A673 (cell line): Measurements from ENCODE around the gene LEFTY1. TPM values are rescaled to one million over a fixed set of nuclear protein-coding genes. Genes with fewer than 3 reads are reported as not detected.

Experiments
- BruUV-seq: library from RNA; stranded (reverse); fragments of 400-500 nt; replicated peaks from 2 replicates; lab custom pipeline; 2021; lab: Mats Ljungman, UMichigan
- CTCF ChIA-PET: fragments of 300-600 bp; sonication (Branson Sonifier 250); formaldehyde crosslinking; loops from one replicate; lab custom pipeline; 2022; ENCODE audit warnings: antibody characterized with exemption; lab: Charles Lee
- POLR2A ChIA-PET: fragments of 300-600 bp; sonication (Branson Sonifier 250); formaldehyde crosslinking; loops from one replicate; lab custom pipeline; 2022; ENCODE audit warnings: antibody characterized with exemption; ENCODE audit not compliant: low non-redundant PET; lab: Charles Lee
- DNase-seq: peaks from one replicate; pipeline ENCODE4 v3.0.0-alpha.2; 2015; ENCODE audit warnings: low spot score
- H3K27ac ChIP-seq: fragments of 200-600 bp; sonication (generic); 2 replicates; pipeline ENCODE4 v1.5.1; 2016; ENCODE audit warnings: mixed run types, low read depth, mild to moderate bottlenecking, mixed read lengths, antibody characterized with exemption, low read length; ENCODE audit not compliant: poor library complexity, severe bottlenecking
- H3K27me3 ChIP-seq: fragments of 200-600 bp; sonication (generic); replicated peaks from 2 replicates; pipeline ENCODE4 v1.6.1; 2017; ENCODE audit warnings: mixed run types, low read depth, mild to moderate bottlenecking, mixed read lengths, antibody characterized with exemption, low read length; ENCODE audit not compliant: insufficient read depth, poor library complexity
- H3K36me3 ChIP-seq: fragments of 200-600 bp; sonication (generic); 2 replicates; pipeline ENCODE4 v1.6.1; 2016; ENCODE audit warnings: mixed run types, mild to moderate bottlenecking, mixed read lengths, antibody characterized with exemption, low read length; ENCODE audit not compliant: insufficient read depth, poor library complexity, severe bottlenecking
- H3K4me1 ChIP-seq: fragments of 200-600 bp; sonication (generic); 2 replicates; pipeline ENCODE4 v1.6.1; 2017; ENCODE audit warnings: mixed run types, mild to moderate bottlenecking, mixed read lengths, antibody characterized with exemption, low read length; ENCODE audit not compliant: insufficient read depth, poor library complexity, severe bottlenecking
- H3K4me3 ChIP-seq: fragments of 200-600 bp; sonication (generic); 2 replicates; pipeline ENCODE4 v1.5.1; 2016; ENCODE audit warnings: low read depth, mixed run types, mild to moderate bottlenecking, mixed read lengths, low read length; ENCODE audit not compliant: poor library complexity, severe bottlenecking
- H3K9me3 ChIP-seq: fragments of 200-600 bp; sonication (generic); 2 replicates; pipeline ENCODE4 v1.6.1; 2016; ENCODE audit warnings: mixed run types, low read depth, mild to moderate bottlenecking, mixed read lengths, antibody characterized with exemption, low read length; ENCODE audit not compliant: poor library complexity, severe bottlenecking
- CTCF ChIP-seq: fragments of 300-800, 200-600 bp; sonication (generic); conservative IDR thresholded peaks from 2 replicates; pipeline ENCODE4 v1.5.1; 2017; ENCODE audit warnings: low read depth, mild to moderate bottlenecking, antibody characterized with exemption, low read length, moderate library complexity, mixed read lengths
- EZH2 ChIP-seq: fragments of 200-600 bp; sonication (generic); IDR thresholded peaks from 2 replicates; pipeline ENCODE4 v1.6.1; 2017; ENCODE audit warnings: borderline replicate concordance, low read depth, mild to moderate bottlenecking, mixed read lengths, antibody characterized with exemption, low read length; ENCODE audit not compliant: poor library complexity, severe bottlenecking
- intact Hi-C: fragments of 100-400 bp; cut with micrococcal nuclease; formaldehyde crosslinking; loops from one replicate; pipeline ENCODE4 v1.10.0; 2022; ENCODE audit not compliant: unreplicated experiment
- total RNA-seq: library from RNA; stranded (reverse); gene quantifications from 2 replicates; pipeline ENCODE4 v1.2.3, GENCODE V29; 2021

The LEFTY1 gene
- total RNA-seq, 1 experiment from 2014 or later: not detected

GRCh38 chr1:225934711-225935110 is 45.8 kb upstream of the LEFTY1 start:
- ChIA-PET CTCF (no interaction called here), POLR2A (no interaction called here)
- BruUV-seq: no TSS peak
- Histone ChIP-seq H3K27me3 (no peaks in the 10 kb centered on the region), H3K4me3 (no peak overlapping the region), H3K27ac (no peak overlapping the region), H3K9me3 (no peaks in the 10 kb centered on the region), H3K36me3 (no peaks in the 10 kb centered on the region), H3K4me1 (no peaks in the 10 kb centered on the region)
- no peak for DNase-seq
- TF ChIP-seq CTCF (no peak), EZH2 (no peak)
- intact Hi-C loops: no loop called here

GRCh38 chr1:225933072-225933471 is 44.1 kb upstream of the LEFTY1 start:
- CTCF ChIA-PET: no interaction called here
- H3K36me3 ChIP-seq: no peaks in the 10 kb centered on the region
- POLR2A ChIA-PET: no interaction called here
- intact Hi-C loops: no loop called here
- H3K27me3 ChIP-seq: no peaks in the 10 kb centered on the region
- BruUV-seq: no TSS peak
- H3K27ac ChIP-seq: no peak overlapping the region
- no peak for DNase-seq
- H3K4me1 ChIP-seq: no peaks in the 10 kb centered on the region
- TF ChIP-seq EZH2 (no peak), CTCF (no peak)
- H3K4me3 ChIP-seq: no peak overlapping the region
- no peaks in the 10 kb centered on the region for H3K9me3 ChIP-seq

GRCh38 chr1:225931270-225932136 is 42.6 kb upstream of the LEFTY1 start:
- ChIA-PET CTCF (no interaction called here), POLR2A (no interaction called here)
- H3K36me3 ChIP-seq: no peaks in the 10 kb centered on the region
- BruUV-seq: no TSS peak
- no peak overlapping the region for H3K27ac ChIP-seq
- H3K27me3 ChIP-seq: no peaks in the 10 kb centered on the region
- TF ChIP-seq CTCF: no peak
- TF ChIP-seq EZH2: no peak
- no peaks in the 10 kb centered on the region for H3K4me1 ChIP-seq
- no peak overlapping the region for H3K4me3 ChIP-seq
- H3K9me3 ChIP-seq: no peaks in the 10 kb centered on the region
- intact Hi-C loops: no loop called here
- DNase-seq: no peak
